OCI-LY3 (cell line): Measurements from ENCODE around the gene ATP2A1.

Experiments
- CTCF ChIP-seq: fragments of 200-600, 300-600 bp; sonication (generic); IDR thresholded peaks from 2 replicates; pipeline ENCODE4 v1.5.1; 2014; ENCODE audit warnings: antibody characterized with exemption, low read length, low read depth
- EZH2phosphoT487 ChIP-seq: fragments of 200-600 bp; shearing (Covaris generic); IDR thresholded peaks from 2 replicates; pipeline ENCODE4 v1.6.1; 2018; ENCODE audit warnings: antibody characterized with exemption, mixed run types, low read depth

GRCh38 chr16:28933171-28933570, 54.9 kb downstream of the ATP2A1 start:
- TF ChIP-seq CTCF (no peak), EZH2phosphoT487 (no peak)
